PC-3 (cell line): ENCODE measurements around the gene CPLX1. TPM values are rescaled to one million over a fixed set of nuclear protein-coding genes. Genes with fewer than 3 reads are reported as not detected.
A peak's percentile ranks its signal among the peaks of the same experiment; 100 is the strongest.

Experiments
- ATAC-seq: fragments of 200-7000 bp; cut with Tn5 transposase; 2 replicates; pipeline ENCODE4 v1.9.1; 2020; ENCODE audit warnings: mild to moderate bottlenecking, moderate library complexity
- BruUV-seq: library from RNA; stranded (reverse); fragments of 400-500 nt; replicated peaks from 2 replicates; lab custom pipeline; 2021; lab: Mats Ljungman, UMichigan
- CTCF ChIA-PET: fragments of 300-600 bp; sonication (Branson Sonifier 250); formaldehyde crosslinking; loops from one replicate; lab custom pipeline; 2022; ENCODE audit warnings: antibody characterized with exemption; lab: Charles Lee
- POLR2A ChIA-PET: fragments of 300-600 bp; sonication (Branson Sonifier 250); formaldehyde crosslinking; loops from one replicate; lab custom pipeline; 2022; ENCODE audit warnings: antibody characterized with exemption; ENCODE audit not compliant: unreplicated experiment; lab: Charles Lee
- DNase-seq: peaks from one replicate; pipeline ENCODE4 v3.0.0-alpha.2; 2015
- H2AFZ ChIP-seq: fragments of 300-600 bp; sonication (generic); 2 replicates; pipeline ENCODE4 v1.6.0; 2016; ENCODE audit warnings: antibody characterized with exemption, low read length
- H3F3A ChIP-seq: fragments of 300-600 bp; sonication (generic); one replicate; pipeline ENCODE4 v1.6.0; 2017; ENCODE audit warnings: antibody characterized with exemption, low read length, control low read depth, mild to moderate bottlenecking; ENCODE audit not compliant: unreplicated experiment
- H3K27ac ChIP-seq: fragments of 300-600 bp; sonication (generic); 2 replicates; pipeline ENCODE4 v1.5.1; 2016; ENCODE audit warnings: mild to moderate bottlenecking, low read length
- H3K27me3 ChIP-seq: fragments of 300-600 bp; sonication (generic); 2 replicates; pipeline ENCODE4 v1.6.1; 2016; ENCODE audit warnings: low read length, mixed read lengths
- H3K36me3 ChIP-seq: fragments of 300-600 bp; sonication (generic); 2 replicates; pipeline ENCODE4 v1.6.1; 2016; ENCODE audit warnings: low read depth, mixed run types, low read length, mixed read lengths
- H3K4me1 ChIP-seq: fragments of 300-600 bp; sonication (generic); 2 replicates; pipeline ENCODE4 v1.5.1; 2016; ENCODE audit warnings: low read length; ENCODE audit not compliant: insufficient read depth
- H3K4me2 ChIP-seq: fragments of 300-600 bp; sonication (generic); 2 replicates; pipeline ENCODE4 v1.6.0; 2016; ENCODE audit warnings: low read length
- H3K4me3 ChIP-seq: fragments of 300-600 bp; sonication (generic); 2 replicates; pipeline ENCODE4 v1.5.1; 2016; ENCODE audit warnings: mild to moderate bottlenecking, low read length, mixed read lengths
- H3K79me2 ChIP-seq: fragments of 300-600 bp; sonication (generic); 2 replicates; pipeline ENCODE4 v1.6.1; 2017; ENCODE audit warnings: low read length, mixed read lengths
- H3K9ac ChIP-seq: fragments of 300-600 bp; sonication (generic); 2 replicates; pipeline ENCODE4 v1.6.0; 2016; ENCODE audit warnings: mild to moderate bottlenecking, low read length
- H3K9me2 ChIP-seq: fragments of 300-600 bp; sonication (generic); replicated peaks from 2 replicates; pipeline ENCODE4 v1.6.1; 2016; ENCODE audit warnings: mixed run types, low read length, mixed read lengths
- H3K9me3 ChIP-seq: fragments of 300-600 bp; sonication (generic); 2 replicates; pipeline ENCODE4 v1.6.1; 2016; ENCODE audit warnings: low read length, mixed read lengths
- H4K20me1 ChIP-seq: fragments of 300-600 bp; sonication (generic); 2 replicates; pipeline ENCODE4 v1.6.1; 2016; ENCODE audit warnings: low read length, mixed read lengths
- EZH2 ChIP-seq: fragments of 300-600 bp; sonication (generic); IDR thresholded peaks from one replicate; pipeline ENCODE4 v1.6.1; 2017; ENCODE audit warnings: antibody characterized with exemption, mild to moderate bottlenecking, low read length; ENCODE audit not compliant: unreplicated experiment
- EZH2phosphoT487 ChIP-seq: fragments of 300-600 bp; sonication (generic); IDR thresholded peaks from 2 replicates; pipeline ENCODE4 v1.6.1; 2018; ENCODE audit warnings: mild to moderate bottlenecking, antibody characterized with exemption, low read length, borderline replicate concordance
- intact Hi-C: fragments of 100-400 bp; cut with micrococcal nuclease; formaldehyde crosslinking; loops from 2 replicates; pipeline ENCODE4 v1.9.0; 2023
- total RNA-seq: library from RNA; depleted of rRNA; stranded (reverse); fragments of >200 nt; gene quantifications from 2 replicates; pipeline ENCODE4 v1.2.3, GENCODE V29; 2014
- TF ChIP-seq, protein P1 (sequence below): fragments of 300-600 bp; sonication (generic); conservative IDR thresholded peaks from 2 replicates; pipeline ENCODE4 v1.5.1; 2017; ENCODE audit warnings: antibody characterized with exemption, low read depth, mild to moderate bottlenecking, low read length

CPLX1 gene
- total RNA-seq, 1 experiment from 2014 or later = 0.87 TPM

DNA sequence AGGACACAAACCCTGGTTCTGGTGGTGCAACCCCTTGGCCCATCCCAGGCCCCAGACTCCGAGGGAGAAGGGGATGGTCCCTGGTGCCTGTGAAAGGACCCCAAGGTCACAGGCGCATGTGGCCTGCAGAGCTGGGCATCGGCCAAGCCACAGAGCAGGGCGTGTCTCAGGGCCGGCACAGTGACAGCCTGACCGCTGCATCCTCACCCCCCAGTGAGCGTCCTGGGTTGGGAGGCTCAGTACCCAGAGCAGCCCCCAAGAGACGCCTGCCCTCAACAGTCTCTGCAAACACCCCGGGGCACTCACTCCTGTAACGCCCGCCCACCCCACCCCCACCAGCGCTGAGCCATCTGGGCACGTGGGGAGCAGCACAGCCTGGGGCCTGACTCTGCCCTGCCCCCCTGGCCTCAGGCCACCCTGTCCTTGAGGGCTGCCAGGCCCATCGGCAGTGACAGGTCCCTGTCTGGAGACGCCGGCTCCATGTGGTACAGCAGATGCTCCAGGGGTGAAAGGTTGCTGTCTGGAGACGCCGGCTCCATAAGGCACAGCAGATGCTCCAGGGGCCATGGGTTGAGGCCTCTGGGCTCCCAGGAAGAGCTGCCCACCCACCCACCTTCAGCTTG is 24.5 kb upstream of the CPLX1 start:
- ATAC-seq = no peak
- Histone ChIP-seq H3F3A (no peaks in the 10 kb centered on the region), H3K9me2 (no peaks in the 10 kb centered on the region), H4K20me1 (no peaks in the 10 kb centered on the region), H3K27ac (no peak overlapping the region), H3K79me2 (no peaks in the 10 kb centered on the region), H2AFZ (no peak overlapping the region), H3K36me3 (no peaks in the 10 kb centered on the region), H3K9ac (no peak overlapping the region), H3K4me2 (no peak overlapping the region), H3K27me3 (no peaks in the 10 kb centered on the region), H3K9me3 (no peaks in the 10 kb centered on the region), H3K4me1 (no peaks in the 10 kb centered on the region), H3K4me3 (no peak overlapping the region)
- intact Hi-C loops = no loop called here
- TF ChIP-seq, protein P1, sequence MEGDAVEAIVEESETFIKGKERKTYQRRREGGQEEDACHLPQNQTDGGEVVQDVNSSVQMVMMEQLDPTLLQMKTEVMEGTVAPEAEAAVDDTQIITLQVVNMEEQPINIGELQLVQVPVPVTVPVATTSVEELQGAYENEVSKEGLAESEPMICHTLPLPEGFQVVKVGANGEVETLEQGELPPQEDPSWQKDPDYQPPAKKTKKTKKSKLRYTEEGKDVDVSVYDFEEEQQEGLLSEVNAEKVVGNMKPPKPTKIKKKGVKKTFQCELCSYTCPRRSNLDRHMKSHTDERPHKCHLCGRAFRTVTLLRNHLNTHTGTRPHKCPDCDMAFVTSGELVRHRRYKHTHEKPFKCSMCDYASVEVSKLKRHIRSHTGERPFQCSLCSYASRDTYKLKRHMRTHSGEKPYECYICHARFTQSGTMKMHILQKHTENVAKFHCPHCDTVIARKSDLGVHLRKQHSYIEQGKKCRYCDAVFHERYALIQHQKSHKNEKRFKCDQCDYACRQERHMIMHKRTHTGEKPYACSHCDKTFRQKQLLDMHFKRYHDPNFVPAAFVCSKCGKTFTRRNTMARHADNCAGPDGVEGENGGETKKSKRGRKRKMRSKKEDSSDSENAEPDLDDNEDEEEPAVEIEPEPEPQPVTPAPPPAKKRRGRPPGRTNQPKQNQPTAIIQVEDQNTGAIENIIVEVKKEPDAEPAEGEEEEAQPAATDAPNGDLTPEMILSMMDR = no peak
- TF ChIP-seq EZH2phosphoT487 (no peak), EZH2 (no peak)
- DNase-seq = no peak
- ChIA-PET POLR2A (no interaction called here), CTCF (no interaction called here)
- no TSS peak for BruUV-seq

DNA sequence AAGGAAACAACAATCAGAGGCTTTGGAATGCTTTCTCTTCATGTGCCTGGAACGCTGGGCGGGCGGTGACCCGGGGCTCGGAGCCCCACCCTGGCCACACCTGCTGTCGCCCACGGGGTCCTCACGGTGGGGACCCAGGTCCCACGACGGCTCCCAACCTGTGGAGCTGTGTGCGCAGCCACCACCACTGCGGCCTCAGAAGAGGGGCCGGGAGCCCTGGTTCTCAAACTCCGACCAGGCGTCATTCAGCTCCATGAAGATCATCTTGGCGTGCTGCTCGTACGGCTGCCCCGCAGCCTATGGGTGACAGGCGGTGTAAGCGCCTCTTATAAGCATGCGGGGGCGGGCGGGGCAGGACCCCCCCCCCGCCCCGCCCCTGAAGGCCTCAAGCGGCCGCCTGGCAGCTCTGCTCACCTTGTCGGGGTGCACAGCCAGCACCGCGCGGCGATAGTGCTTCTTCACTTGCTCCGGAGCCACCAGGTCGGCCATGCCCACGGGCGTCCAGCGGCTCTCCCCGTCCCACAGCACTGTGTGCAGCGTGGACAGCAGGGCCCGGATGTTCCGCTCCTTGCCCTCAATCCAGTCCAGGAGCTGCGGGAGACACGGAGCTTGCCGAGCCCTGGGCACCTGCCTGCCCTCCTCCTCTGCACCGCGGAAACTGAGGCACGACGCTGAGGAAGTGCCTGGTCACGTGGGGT is 23.7 kb upstream of the CPLX1 start:
- no peaks in the 10 kb centered on the region for H3K4me1 ChIP-seq
- H4K20me1 ChIP-seq = no peaks in the 10 kb centered on the region
- ChIA-PET CTCF (no interaction called here), POLR2A (no interaction called here)
- no peak for DNase-seq
- H3K27me3 ChIP-seq = no peaks in the 10 kb centered on the region
- no peaks in the 10 kb centered on the region for H3K9me2 ChIP-seq
- H3K4me3 ChIP-seq = no peak overlapping the region
- no peak overlapping the region for H3K27ac ChIP-seq
- no peak overlapping the region for H3K4me2 ChIP-seq
- intact Hi-C loops = no loop called here
- no peak for ATAC-seq
- H3K79me2 ChIP-seq = no peaks in the 10 kb centered on the region
- no peaks in the 10 kb centered on the region for H3K9me3 ChIP-seq
- TSS peak; percentile 30 for BruUV-seq
- H2AFZ ChIP-seq = no peak overlapping the region
- TF ChIP-seq, protein P1 = no peak
- H3K36me3 ChIP-seq = no peaks in the 10 kb centered on the region
- H3K9ac ChIP-seq = no peak overlapping the region
- H3F3A ChIP-seq = no peaks in the 10 kb centered on the region

DNA sequence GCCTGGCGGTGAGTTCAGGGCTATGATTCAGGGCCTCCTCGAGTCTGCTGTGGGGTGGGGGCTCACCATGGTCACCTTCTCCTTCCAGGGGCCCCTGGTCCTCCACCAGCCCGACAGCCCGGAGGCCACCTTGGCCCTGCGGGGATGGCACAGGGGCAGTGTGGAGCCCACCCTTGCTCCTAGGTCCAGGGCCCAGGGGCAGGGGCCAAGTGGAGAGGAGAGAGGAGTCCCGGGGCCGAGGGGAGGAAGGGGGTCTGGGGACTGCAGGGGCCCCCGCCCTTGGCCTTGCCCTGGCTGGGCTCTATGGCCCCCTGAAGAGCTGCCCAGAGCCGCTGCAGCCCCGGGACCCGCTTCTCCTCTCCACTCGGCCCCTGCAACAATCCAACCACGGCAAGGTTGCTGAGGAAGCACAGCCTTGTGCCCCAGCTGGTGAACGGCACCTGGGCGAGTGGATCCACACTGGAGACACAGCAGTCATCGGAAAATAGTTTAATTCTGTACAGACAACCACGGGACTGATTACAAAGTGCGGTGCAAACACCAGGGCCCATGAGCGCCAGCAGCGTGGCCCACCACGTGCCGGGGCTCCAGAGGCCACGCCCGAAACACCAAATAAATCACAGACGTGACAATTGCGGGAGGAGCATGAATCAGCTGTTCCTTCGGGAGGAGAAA is 23.0 kb upstream of the CPLX1 start:
- TF ChIP-seq EZH2 (no peak), EZH2phosphoT487 (no peak)
- TF ChIP-seq, protein P1 = no peak

More for the DNA sequence above, 23.0 kb upstream of the CPLX1 start:
- no peaks in the 10 kb centered on the region for H3K9me3 ChIP-seq
- no peaks in the 10 kb centered on the region for H3K36me3 ChIP-seq
- H3K4me3 ChIP-seq = no peak overlapping the region
- no peaks in the 10 kb centered on the region for H3F3A ChIP-seq
- ChIA-PET POLR2A (no interaction called here), CTCF (no interaction called here)
- no peaks in the 10 kb centered on the region for H3K4me1 ChIP-seq
- H4K20me1 ChIP-seq = no peaks in the 10 kb centered on the region
- no TSS peak for BruUV-seq
- intact Hi-C loops = no loop called here
- DNase-seq (no peak), ATAC-seq (no peak)
- no peak overlapping the region for H3K4me2 ChIP-seq
- H3K27me3 ChIP-seq = no peaks in the 10 kb centered on the region
- no peaks in the 10 kb centered on the region for H3K79me2 ChIP-seq
- H3K27ac ChIP-seq = no peak overlapping the region
- no peaks in the 10 kb centered on the region for H3K9me2 ChIP-seq
- H3K9ac ChIP-seq = no peak overlapping the region
- no peak overlapping the region for H2AFZ ChIP-seq
